ENCODE data around the gene KTI12.

KTI12 gene

DNA sequence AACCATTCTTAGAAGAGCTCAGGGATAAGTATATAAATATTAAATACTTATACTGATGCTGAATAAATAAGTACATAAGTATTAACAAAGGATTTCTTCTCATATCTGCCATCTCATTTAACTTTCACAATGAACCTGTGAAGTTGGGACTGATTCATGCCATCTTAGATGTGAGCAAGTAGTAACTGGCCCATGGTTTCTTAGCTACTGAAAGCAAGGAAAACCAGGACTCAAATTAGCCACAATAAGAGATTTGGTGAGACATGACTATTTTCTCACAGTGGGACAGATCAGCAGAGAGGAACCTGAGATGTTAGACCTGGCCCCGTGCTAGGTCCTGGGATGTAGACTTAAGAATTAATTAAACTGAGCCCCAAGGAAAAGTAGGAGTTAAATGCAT is 34.9 kb downstream of the KTI12 start:
- no peaks in the 10 kb centered on the region for H3K9me3 ChIP-seq

DNA sequence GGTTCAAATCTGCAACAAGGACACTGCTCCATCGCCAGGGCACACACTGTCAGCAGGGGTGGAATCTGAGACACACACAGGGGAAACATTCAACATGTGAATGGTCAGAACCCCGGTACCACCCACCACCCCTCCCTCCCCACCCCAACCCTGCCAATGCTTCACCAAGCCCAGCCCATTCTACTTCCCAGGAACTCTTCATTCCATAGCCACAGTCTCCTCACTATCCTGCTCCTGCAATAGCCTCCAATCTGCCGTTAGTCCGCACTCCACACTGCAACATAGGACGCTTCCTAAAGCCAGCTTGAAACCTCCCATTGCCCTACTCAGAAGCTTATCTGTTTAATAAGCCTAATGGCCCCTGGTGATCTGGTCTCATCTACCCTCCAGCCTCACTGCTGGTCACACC is 35.6 kb downstream of the KTI12 start:
- Histone ChIP-seq H3K9me3 (no peaks in the 10 kb centered on the region), H3K36me3 (no peaks in the 10 kb centered on the region), H3K4me3 (ENCODE audit: low read depth in 1 of 2, low read length in 1 of 2) (no peak overlapping the region), H3K4me1 (ENCODE audit: control insufficient read depth in 1 of 2, insufficient read depth in 1 of 2, low read depth in 1 of 2, low read length in 1 of 2) (no peaks in the 10 kb centered on the region), H3K27ac (no peak overlapping the region), H3K27me3 (peaks cover 38% of the 10 kb centered on the region)
- TF ChIP-seq, protein P1, sequence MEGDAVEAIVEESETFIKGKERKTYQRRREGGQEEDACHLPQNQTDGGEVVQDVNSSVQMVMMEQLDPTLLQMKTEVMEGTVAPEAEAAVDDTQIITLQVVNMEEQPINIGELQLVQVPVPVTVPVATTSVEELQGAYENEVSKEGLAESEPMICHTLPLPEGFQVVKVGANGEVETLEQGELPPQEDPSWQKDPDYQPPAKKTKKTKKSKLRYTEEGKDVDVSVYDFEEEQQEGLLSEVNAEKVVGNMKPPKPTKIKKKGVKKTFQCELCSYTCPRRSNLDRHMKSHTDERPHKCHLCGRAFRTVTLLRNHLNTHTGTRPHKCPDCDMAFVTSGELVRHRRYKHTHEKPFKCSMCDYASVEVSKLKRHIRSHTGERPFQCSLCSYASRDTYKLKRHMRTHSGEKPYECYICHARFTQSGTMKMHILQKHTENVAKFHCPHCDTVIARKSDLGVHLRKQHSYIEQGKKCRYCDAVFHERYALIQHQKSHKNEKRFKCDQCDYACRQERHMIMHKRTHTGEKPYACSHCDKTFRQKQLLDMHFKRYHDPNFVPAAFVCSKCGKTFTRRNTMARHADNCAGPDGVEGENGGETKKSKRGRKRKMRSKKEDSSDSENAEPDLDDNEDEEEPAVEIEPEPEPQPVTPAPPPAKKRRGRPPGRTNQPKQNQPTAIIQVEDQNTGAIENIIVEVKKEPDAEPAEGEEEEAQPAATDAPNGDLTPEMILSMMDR (IDR thresholded peaks at IDR 0.05): no peak

More for the DNA sequence above, 34.9 kb downstream of the KTI12 start:
- H3K27me3 ChIP-seq: peaks cover 31% of the 10 kb centered on the region
- TF ChIP-seq, protein P1 (IDR thresholded peaks at IDR 0.05): no peak
- no peaks in the 10 kb centered on the region for H3K4me1 ChIP-seq (ENCODE audit: control insufficient read depth in 1 of 2, insufficient read depth in 1 of 2, low read depth in 1 of 2, low read length in 1 of 2)
- no peak overlapping the region for H3K4me3 ChIP-seq (ENCODE audit: low read depth in 1 of 2, low read length in 1 of 2)
- no peak overlapping the region for H3K27ac ChIP-seq
- no peaks in the 10 kb centered on the region for H3K36me3 ChIP-seq

DNA sequence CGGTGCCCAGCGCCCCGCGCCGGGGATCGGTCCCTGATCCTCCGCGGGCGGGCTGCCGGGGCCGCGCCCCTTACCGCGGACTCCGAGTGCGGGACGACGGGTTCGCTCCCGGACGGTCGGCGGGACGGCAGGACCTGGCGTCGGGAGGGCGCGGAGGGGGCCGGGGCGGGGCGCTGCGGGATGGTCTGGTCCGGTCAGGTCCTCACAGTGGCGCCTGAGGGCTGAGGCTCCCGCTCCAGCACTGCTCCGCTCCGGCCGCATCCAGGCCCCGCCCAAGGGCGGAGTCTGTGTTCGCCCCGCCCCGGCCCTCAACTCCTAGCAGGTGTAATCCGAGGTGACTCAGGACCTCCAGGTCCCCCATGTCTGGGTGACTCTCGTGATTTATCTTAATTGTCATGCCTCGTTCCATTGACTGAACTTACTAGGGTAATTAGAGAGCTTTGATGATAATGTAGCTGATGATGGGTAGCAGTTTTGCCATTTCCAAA is 43.1 kb downstream of the KTI12 start, which contains the start of gene RAB3B:
TSS of gene RAB3B (minus strand) at position 223 of the 488 bp plus-strand sequence. CDS start 13,583 bp downstream, outside the sequence.
- TF ChIP-seq, protein P1 (IDR thresholded peaks at IDR 0.05): no peak
- peaks cover 0 to 6% of the 10 kb centered on the region in 2 experiments for H3K4me1 ChIP-seq (ENCODE audit: control insufficient read depth in 1 of 2, insufficient read depth in 1 of 2, low read depth in 1 of 2, low read length in 1 of 2)
- no peaks in the 10 kb centered on the region for H3K36me3 ChIP-seq
- H3K27me3 ChIP-seq: peaks cover 88% of the 10 kb centered on the region
- no peak within 1 kb of the TSS for H3K27ac ChIP-seq
- H3K9me3 ChIP-seq: no peaks in the 10 kb centered on the region
- H3K4me3 ChIP-seq (ENCODE audit: low read depth in 1 of 2, low read length in 1 of 2): peak within 1 kb of the TSS in 1 of 2 experiments; percentile 13

DNA sequence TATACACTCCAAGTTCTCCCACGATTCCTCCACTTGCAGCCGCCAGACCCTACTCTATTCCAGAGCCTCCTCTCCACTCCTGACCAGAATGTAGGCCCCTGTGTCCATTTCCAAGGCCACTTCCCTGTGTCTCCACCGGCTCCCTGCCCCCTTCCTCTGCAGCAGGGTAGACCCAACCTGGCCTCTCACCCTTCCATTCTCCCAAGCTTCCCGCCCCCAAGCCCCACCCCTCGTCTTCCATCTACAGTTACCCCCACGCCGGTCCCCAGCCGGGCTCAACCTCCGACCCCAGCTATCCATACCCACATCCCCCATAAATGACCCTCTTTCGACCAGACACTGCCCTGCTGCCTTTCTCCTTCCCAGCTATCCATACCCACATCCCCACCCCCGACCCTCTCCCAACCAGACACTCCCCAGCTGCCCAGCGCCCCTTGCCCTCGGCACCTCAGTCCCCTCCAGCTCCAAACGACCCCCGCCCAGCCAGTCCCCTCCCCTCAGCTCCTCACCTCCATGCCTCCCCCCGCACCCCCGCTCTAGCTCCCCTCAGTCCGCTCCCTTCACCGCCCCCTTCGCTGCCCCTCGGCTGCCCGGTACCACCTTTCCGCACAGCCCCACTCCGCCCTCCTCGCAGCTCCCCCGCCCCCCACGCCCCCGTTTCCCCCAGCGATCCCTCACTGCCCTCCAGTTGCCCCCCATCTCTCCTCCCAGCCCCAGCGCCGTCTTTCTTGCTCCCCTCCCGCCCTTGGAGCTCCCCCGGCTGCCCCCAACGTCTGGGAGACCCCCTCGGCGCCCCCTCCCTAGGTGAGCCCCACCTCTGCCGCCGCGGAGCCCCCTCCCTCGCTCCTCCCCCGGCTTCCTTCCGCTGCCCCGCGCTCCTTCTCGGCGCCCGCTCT is 43.8 kb downstream of the KTI12 start:
- Histone ChIP-seq H3K27me3 (peaks cover 81% of the 10 kb centered on the region), H3K4me3 (ENCODE audit: low read depth in 1 of 2, low read length in 1 of 2) (peak overlapping the region in 1 of 2 experiments; percentile 13), H3K4me1 (ENCODE audit: control insufficient read depth in 1 of 2, insufficient read depth in 1 of 2, low read depth in 1 of 2, low read length in 1 of 2) (peaks cover 0 to 6% of the 10 kb centered on the region in 2 experiments), H3K27ac (no peak overlapping the region), H3K9me3 (no peaks in the 10 kb centered on the region), H3K36me3 (no peaks in the 10 kb centered on the region)
- TF ChIP-seq, protein P1 (IDR thresholded peaks at IDR 0.05): no peak

DNA sequence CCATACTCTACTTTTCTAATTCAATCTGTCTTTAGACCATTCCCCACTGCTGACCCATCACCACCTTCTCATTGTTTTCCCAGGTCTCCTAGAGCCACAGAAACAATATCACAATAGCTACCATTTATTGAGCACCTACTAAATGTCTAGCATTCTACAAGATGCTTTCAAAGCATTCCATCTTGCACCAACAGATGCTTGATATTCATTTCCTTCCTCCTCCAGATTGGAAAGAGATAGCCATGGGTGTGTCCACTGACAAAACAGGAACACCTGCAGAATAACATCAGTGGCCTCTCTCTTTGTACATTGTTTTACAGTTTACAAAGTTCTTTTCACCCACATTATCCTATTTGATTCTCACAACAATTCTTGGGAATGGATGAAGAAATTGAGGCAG is 45.4 kb downstream of the KTI12 start:
- Histone ChIP-seq H3K27me3 (peaks cover 70% of the 10 kb centered on the region), H3K9me3 (no peaks in the 10 kb centered on the region), H3K36me3 (no peaks in the 10 kb centered on the region), H3K4me1 (ENCODE audit: control insufficient read depth in 1 of 2, insufficient read depth in 1 of 2, low read depth in 1 of 2, low read length in 1 of 2) (peaks cover 0 to 6% of the 10 kb centered on the region in 2 experiments), H3K4me3 (ENCODE audit: low read depth in 1 of 2, low read length in 1 of 2) (no peak overlapping the region), H3K27ac (no peak overlapping the region)
- TF ChIP-seq, protein P1 (IDR thresholded peaks at IDR 0.05): no peak
